NCI-H345 treated with DMSO at 0.1 percent for 48 hours (cell line): ENCODE data around the gene LRRC45.

Experiments used
- DNase-seq: peaks from one replicate; lab custom pipeline; 2025; ENCODE audit not compliant: unreplicated experiment; lab: John Stamatoyannopoulos, UW

The LRRC45 gene

GRCh38 chr17:82050152-82050760 is 27.2 kb downstream of the LRRC45 start:
- no peak for DNase-seq

GRCh38 chr17:82050761-82051641 is 27.9 kb downstream of the LRRC45 start:
- no peak for DNase-seq

- peak; percentile 74 for DNase-seq
Observed at GRCh38 chr17:82051776-82052637, 28.9 kb downstream of the LRRC45 start, which contains the start of the genes GPS1 and RFNG. Gene GPS1 (plus strand): TSS chr17:82051898. CDS start chr17:82051932, 34 bp downstream. Gene RFNG (minus strand): TSS chr17:82051811. CDS start chr17:82051766, 45 bp downstream.

GRCh38 chr17:82052638-82053059 is 29.5 kb downstream of the LRRC45 start:
- DNase-seq: no peak

DNA sequence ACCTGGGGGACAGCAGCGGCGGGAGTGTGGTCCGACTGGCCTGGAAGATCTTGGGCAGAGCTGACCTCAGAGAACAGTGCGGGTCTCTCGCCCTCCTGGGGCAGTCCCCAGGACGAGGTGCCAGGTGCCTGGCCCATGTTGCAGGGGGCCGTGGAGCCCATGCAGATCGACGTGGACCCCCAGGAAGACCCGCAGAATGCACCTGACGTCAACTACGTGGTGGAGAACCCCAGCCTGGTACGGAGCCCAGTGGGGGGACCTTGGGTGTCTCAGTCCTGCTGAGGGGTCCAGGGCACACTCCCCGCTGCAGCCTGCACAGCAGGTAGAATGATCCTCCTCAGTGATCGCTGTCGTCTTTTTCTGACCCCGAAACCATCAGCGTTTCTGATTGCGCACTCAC is 30.0 kb downstream of the LRRC45 start:
- no peak for DNase-seq

DNA sequence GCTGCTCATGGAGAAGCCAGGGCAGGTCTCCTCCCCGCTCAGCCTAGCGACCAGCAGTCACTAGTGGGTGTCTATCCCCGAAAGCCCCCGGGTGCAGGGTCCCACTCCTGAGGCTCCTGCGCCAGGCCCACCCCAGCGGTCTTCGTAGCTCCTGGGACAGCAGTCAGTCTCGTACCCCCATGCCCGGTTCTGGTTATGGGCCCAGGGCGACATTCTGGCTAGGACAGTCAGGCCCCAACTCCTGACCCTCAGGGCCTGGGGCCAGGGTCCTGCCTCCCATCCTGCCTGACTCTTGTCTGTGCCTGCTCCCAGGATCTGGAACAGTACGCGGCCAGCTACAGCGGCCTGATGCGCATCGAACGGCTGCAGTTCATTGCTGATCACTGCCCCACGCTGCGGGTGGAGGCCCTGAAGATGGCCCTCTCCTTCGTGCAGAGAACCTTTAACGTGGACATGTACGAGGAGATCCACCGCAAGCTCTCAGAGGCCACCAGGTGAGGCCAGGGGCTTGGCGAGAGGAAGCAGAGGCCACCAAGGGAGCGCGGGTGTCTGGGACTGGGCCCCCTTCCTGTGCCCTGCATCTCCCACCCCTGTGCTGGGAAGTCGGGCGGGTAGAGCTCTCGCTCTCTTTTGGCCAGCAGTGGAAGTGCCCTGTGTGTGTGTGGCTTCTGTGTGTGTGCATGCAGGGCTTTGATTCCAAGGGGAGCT is 30.6 kb downstream of the LRRC45 start:
- no peak for DNase-seq

DNA sequence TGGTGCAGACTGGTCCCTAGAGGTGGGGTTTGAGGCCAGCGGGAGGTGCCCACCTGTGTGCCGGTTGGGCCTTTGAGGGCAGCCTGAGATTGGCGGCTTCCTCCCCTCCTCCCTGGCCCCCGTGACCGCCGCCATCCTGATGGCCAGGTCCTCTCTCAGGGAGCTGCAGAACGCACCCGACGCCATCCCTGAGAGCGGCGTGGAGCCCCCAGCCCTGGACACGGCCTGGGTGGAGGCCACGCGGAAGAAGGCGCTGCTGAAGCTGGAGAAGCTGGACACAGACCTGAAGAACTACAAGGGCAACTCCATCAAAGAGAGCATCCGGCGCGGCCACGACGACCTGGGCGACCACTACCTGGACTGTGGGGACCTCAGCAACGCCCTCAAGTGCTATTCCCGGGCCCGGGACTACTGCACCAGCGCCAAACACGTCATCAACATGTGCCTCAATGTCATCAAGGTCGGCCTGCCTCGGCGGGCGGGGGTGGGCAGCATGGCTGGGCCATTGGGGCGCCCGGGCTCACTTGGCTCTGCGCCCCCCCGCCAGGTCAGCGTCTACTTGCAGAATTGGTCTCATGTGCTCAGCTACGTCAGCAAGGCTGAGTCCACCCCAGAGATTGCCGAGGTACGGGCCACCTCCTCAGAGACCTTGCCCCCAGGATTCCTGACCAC is 31.4 kb downstream of the LRRC45 start:
- no peak for DNase-seq

DNA sequence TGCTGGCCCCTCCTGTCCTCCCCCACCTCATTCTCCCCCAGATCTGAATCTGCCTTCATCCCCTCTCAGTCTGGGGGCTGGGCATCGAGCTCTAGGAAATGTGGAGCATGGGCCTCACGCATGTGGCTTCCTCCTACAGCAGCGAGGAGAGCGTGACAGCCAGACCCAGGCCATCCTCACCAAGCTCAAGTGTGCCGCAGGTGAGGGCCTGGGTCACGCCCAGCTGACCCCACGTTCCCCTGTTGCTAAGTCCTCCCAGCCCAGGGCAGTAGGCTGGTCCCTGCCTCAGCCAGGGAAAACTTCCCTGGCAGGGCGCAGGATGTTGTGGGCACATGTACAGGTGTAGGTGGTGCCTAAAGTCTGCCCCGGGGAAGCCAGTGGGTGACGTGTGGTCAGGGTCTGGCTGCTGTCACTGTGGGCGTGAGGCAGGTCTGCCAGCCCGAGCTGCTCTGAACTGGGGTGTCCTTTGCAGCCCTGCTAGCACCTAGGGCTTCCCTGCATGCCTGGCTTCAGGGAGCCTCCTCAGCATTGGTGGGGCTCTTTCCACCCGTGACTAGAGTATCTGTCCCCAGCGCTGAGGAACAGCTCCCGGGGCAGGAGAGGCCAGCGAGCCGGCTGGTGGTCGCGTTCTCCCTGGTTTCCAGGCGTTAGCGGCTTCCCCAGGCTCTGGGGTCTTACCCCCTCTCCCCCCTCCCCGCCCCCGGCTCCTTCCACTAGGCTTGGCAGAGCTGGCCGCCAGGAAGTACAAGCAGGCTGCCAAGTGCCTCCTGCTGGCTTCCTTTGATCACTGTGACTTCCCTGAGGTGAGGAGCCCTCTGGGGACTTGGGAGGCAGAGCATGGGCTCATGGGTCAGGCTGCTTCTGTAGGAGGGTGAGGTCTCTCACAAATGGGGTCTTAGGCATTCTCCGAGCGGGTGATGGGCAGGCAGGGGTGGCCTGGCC is 32.2 kb downstream of the LRRC45 start:
- no peak for DNase-seq

DNA sequence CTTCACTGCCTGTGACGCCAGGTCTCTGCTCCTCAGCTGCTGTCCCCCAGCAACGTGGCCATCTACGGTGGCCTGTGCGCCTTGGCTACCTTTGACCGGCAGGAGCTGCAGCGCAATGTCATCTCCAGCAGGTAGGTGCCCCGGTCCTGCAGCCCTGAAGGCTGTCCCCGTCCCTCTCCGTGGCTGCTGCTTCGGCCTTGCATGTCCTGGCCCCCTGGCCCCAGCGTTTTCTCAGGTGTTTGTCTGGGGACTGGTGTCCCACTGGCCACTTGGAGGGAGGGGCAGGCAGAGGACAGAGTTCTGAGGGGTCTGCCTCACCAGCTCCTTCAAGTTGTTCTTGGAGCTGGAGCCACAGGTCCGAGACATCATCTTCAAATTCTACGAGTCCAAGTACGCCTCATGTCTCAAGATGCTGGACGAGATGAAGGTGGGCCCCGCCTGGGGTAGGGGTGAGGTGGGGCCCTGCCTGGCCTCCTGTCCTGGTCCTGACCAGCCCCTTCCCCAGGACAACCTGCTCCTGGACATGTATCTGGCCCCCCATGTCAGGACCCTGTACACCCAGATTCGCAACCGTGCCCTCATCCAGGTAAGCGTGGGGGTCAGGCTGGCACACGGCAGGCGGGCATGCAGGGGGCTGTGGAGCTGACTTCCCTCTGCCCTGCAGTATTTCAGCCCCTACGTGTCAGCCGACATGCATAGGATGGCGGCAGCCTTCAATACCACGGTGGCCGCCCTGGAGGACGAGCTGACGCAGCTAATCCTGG is 33.0 kb downstream of the LRRC45 start:
- no peak for DNase-seq

DNA sequence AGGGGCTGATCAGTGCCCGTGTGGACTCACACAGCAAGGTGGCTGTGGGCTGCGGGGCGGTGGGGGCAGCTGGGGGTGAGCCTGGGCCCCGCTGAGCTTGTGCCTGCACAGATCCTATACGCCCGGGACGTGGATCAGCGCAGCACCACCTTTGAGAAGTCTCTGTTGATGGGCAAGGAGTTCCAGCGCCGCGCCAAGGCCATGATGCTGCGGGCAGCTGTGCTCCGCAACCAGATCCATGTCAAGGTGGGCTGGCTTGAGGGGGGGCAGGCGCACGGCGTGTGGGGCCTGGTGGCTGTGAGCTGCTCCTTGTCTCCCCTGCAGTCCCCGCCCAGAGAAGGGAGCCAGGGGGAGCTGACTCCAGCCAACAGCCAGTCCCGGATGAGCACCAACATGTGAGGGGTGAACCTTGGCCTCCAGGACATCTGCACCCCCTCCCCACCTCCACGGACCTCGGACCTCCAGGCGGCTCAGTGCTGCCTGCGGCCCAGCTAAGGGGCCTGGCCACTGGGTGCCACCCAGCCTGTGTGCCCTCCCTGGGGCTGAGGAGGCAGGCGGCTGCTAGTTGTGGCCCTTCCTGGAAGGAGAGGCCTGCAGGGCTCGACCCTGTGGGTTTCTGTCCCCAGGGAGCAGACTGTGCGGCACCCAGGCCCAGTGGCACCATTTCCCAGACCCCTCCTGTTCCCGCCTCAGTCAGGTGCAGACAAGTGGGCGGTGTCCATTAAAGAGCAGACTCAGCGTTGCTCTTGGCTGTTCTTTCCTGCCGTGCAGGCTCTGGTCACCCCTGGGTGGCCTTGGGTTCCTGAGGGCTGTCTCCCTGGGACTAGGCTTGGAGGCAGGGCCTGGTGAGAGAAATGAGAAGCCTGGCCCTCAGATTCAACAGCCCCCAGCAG is 33.9 kb downstream of the LRRC45 start:
- no peak for DNase-seq

- DNase-seq: no peak
Observed at GRCh38 chr17:82058230-82058854, 35.2 kb downstream of the LRRC45 start.

DNA sequence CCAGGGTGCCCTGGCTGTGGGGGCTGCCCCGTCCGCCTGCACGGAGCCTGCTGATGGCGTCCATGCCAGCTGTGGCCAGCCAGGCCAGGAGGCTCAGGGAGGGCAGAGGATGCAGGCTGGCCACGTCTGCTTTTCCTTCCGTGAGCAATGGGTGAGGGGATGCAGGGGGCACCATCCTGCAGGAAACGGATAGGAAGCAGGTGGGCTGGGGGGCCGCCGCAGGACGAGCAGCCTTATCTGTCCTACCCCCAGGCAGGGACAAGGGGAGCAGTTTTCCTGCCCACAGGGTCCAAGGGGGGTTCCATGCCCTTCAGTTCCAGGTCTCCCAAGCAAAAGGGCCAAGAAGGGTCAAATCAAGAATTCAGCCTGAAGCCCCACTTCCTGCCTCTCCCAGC is 35.7 kb downstream of the LRRC45 start:
- DNase-seq: no peak

DNA sequence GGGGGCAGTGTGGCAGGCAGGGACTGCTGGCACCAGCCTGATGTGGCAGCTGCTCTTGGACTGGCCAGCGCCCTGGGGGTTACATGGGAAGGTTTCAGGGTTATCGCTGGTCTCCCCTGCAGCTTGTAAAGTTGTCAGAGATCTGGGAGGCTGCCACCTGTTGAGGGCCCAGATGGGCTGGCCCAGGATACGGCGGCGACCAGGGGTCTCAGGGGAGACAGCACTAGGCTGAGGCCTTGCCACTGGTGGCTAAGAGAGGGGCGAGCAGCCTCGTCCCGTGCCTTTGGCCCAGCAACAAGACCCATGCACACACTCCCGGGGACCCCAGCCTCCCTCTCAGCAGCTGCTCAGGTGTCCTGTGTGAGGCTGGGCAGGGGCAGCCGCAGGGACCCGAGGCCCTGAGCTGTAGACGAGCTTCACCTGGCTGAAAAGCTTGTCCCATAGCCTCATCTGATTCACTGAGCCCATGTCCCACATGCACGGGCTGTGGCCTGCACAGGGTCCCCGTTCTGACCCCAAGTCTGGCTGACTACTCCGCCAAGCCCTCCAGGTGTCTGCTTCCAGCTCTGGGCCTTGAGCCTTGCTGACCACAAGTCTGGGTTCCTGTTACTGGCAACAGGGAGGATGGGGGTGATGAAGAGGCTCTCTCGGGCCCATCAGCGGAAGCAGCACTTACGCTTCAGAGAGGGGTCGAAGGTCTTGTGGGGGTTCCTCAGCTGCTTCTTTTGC is 36.3 kb downstream of the LRRC45 start:
- no peak for DNase-seq

- DNase-seq: no peak
Observed at GRCh38 chr17:82060001-82060380, 36.9 kb downstream of the LRRC45 start.

GRCh38 chr17:82060614-82061013 is 37.5 kb downstream of the LRRC45 start:
- DNase-seq: no peak
